GM04504 (cell line): ENCODE data around the gene STX8.
"Not testable (repeated sequence)": the region's sequence is repeated elsewhere in the genome, so short reads cannot be mapped to it uniquely, and the experiment has no call there.

Experiments
- DNase-seq: peaks from one replicate; pipeline ENCODE4 v3.0.0-alpha.2; 2012; ENCODE audit warnings: low read depth

Gene STX8

DNA sequence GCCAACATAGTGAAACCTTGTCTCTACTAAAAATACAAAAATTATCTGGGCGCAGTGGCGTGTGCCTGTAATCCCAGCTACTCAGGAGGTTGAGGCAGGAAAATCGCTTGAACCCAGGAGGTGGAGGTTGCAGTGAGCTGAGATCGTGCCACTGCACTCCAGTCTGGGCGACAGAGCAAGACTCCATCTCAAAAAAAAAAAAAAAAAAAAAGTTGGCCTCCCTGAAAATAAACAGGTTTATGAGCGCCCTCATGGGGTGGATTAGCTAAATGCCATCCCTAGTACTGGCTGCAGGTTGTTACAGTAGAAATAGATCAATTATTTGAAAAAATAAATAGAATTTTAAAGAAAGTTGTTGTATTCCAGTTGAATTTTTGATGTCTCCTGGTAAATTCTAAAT is 20.9 kb downstream of the STX8 start:
- DNase-seq, result not testable (repeated sequence)

DNA sequence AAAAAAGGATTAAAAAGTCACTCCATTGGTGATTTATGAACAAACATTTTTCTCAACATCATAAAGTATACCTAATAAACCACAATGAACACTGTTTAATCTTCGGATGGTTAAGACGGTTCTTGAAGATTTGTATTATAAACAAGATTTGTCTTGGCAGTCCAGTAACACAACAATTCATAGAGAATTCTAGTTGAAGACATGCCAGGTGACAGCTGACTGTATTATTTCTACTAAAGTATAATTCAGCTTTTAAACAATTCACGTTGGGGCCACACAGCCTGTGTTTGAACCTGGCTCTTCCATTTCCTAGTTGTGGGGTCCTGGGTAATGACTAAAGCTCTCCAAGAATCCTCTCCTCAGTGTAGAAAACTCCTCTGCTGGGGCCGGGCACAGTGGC is 22.0 kb downstream of the STX8 start:
- no peak for DNase-seq

DNA sequence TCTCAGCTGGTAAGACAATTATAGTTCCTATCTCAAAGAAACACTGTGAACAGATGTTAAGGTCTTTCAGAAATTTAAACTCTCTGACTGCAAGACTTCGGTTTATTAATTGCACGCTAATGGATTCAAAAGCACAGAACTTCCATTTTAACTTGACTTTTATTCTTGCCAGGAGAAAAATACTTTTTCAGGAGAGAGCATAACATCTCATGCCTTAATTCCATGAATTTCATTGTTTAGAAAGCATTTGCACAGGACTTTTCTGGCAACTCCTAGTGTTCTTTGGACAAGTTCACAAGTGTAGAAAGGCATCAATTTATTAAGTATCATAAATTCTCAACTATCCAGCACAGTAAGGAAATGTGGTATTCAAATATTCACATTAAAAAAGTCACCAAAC is 22.4 kb downstream of the STX8 start:
- no peak for DNase-seq

DNA sequence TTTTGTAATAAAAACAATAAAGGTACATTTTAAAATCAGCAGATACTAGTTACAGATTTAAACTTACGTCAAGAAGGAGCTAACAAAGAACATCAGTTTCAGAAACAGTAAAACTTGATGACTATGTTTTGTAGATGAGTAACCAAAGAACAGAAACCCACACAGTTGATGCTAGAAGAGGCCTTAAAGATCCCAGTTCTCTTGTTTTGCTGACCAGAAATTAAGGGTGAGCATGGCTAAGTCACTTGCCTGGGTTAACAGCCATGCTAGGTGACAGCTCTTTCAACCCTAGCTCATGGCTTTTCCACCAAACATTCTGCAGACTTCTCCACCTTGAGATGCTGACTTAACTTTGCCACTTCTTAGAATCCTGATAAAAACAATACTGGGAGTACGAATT is 26.4 kb downstream of the STX8 start:
- no peak for DNase-seq

DNA sequence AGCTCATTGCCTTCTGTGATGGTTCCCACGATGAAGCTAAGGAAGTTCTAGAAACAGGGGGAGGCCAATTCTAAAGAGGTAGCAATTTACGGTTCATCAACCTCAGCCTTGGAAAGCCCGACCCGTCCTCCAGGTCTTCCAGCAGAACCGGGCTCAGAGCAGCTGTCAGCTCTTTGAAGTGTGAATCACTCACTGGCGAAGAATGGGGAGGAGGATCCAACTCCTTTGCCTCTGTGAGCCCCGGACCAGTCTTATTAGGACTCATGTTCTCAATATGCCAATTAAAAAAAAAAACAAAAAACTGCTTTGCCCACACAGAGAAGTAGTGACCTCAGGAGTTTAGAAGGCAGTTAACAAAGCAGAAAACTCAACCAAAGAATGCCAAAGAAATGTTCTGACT is 31.4 kb downstream of the STX8 start:
- DNase-seq, result no peak

DNA sequence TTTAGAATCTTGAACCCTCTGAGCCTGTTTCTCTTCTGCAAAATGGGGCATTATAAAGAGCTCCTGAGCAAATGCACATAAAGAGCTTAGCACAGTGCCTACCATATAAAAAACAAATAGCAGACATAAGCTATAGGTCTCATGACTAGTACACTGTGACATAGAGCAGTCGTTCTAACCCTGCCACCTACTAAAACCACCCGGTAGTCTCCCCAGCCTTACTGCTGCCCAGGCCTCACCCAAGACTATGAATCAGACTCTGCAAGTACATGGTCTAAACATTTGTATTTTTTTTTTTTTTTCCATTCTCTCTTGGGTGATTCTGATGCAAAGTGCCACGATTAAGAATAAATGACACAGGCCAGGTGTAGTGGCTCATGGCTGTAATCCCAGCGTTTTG is 33.9 kb downstream of the STX8 start:
- no peak for DNase-seq

DNA sequence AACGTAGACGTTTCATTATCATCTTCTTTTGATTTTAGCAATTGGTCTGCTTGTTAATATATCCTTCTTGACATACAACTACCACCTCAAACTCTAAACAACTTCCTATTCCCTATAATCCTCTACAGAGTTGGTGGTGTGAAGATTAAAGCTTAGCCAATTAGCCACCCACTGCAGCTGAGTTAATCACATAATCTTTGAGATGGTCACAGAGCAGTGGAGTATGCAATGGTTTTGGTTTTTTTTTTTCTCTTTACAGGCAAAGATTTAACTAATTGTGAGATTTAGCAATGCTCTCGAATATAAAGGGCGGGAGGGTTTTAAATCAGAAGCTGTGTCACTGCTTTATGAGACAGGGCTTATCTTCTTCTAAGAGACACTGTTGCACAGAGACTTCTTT is 37.0 kb downstream of the STX8 start:
- no peak for DNase-seq

DNA sequence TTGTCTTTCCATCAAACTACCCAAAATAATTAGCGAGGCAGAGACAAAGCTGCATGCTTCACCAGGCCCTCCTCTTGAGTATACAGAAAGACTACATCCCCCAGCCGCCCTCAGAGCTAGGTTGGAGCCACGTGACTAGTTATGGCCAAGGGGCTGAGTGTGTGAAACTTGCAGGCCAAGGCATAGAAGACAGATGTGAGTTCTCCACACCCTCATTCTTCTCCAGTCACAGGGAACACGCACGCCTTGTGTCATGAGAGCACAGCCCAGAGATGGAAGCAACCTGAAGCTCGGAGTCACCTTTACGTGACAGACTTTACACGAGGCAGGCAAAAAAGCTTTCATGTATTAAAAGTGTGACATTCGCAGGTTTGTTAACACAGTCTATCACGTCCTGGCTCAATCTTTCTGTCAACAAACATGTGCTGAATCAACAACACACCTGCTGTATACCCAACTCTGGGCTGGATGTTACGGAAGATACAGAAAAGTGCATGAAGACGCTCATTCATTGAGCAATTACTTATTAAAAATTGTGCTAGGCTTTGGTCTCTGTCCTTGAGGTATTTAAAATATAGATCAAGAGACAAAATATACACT is 38.3 kb downstream of the STX8 start:
- DNase-seq, result no peak

DNA sequence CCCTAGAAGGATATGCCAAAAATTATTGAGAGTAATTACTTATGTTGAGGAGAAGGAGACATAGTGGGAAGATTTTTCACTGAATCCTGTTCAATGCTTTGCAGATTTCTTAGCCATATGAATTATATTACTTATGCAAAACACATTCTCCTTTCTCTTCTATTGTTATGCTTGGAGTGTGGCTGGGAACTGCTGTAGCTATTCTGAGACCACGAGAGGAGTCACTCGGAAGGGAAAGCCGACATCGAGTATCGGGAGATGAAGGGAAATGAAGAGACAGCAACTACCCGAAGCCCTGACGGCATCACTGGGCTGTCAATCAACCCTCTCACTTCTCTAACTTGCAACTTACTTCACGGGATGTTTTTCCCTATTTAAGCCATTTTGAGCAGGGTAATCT is 39.6 kb downstream of the STX8 start:
- no peak for DNase-seq

DNA sequence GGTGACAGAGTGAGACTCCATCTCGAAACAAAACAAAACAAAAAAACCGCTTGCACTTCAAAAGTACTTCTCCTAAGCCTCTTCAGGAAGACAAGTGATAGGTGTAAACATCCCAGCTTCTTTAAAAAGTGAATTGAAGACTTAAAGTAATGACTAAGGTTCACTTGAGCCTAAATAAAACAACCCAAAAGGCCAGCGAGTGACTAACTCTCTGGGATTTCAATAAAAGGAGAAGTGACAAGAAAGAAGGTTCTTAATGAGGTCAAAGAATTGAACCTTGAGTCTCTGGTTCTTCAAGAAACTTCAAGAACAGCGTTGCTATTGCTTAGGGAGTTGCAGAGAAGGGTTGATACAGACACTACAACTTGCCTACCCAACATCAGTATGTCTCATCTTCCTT is 42.2 kb downstream of the STX8 start:
- DNase-seq, result no peak

DNA sequence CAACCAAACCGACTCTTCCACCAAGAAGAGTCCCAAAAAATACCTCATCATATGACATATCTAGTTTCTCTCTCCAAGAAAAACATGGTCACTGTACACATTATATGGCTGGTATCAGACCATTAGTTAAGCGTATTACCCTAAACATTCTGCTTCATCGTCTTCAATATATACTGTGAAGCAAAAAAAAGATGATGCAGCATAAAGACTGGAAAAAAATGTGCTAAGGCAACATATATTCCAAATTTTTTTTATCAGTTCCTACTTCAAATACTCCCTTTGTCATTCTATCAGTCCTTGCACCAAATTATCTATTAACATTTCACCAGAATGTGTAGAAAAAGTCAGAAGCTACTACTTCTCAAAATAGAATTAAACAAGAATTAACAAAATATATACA is 42.9 kb downstream of the STX8 start:
- DNase-seq, result no peak

DNA sequence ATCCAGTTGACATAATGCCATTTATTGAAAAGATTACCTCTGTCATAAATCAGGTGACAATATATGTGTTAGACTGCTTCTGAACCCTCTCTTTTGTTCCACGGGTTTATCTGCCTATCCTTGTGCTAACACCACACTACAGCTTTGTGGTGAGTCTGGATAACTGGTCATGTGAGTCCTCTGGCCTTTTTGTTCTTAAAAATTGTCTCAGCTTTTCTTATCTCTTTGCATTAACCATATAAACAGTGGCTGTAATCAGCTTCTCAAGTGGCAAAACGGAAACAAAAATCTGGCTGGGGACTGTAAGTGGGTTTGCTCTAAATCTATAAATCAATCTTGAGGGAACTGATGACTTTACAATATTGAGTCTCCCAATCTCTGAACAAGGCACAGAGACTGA is 44.6 kb downstream of the STX8 start:
- DNase-seq, result no peak

DNA sequence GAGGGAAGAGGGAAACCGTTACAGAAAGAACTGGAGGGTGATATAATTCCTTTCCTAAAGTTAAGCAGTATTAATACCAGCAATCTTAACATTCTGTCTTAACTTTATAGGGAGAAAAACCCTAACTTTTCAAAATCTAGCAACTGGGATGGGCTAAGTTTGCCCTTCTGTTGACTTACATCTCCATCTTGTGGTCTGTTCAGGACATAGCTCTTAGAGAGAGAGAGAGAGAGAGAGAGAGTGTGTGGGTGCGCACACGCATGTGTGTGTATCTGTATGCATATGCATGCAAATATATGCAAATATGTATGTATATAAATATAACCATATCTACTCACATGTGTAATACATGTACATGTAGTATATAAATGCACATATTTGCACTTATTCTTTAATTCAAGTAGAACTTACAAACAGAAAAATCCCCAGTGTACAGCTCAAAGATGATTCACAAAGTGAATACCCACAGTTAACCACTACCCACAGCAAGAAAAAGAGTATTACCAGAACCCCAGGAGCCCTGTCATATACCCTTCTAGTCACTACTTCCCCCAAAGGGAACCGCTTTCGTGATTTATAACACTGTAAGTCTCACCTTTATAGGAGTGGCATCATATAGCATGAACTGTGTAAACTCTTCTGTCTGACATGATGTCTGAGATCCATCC is 46.5 kb downstream of the STX8 start:
- no peak for DNase-seq

DNA sequence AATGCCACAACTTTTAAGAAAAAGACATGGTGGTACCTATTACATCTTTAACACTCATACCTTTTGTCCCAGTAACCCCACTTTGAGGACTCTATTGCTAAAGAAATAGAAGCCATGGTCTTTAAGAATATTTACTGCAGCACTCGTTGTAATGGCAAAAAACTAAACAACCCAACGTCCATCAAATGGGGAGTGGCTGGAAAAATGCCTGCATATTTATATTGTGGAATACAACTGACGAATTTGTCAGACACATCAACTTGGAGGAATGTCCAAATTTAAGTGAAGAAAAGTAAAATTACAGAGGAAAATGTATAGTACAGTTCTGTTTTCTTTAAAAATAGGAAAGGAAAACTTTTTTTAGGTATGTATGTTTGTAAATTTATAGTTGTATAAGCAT is 47.8 kb downstream of the STX8 start:
- DNase-seq, result no peak

DNA sequence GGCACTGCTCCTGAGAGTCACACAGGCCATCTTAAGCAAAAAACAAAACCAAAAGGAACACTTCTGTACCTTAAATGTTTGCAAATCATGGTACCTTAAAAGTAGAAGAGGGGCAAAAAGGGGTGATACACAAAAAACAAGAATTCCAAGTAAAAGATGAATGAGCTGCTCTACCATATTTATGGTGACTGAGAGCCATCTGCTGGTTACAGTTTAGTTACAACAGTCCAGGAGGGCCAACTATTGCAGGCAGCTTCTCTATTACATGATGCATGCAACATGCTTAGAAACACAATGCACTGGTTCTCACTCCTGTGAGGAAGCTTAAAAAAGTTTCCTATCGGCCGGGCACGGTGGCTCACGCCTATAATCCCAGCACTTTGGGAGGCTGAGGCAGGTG is 53.5 kb downstream of the STX8 start:
- DNase-seq, result no peak

DNA sequence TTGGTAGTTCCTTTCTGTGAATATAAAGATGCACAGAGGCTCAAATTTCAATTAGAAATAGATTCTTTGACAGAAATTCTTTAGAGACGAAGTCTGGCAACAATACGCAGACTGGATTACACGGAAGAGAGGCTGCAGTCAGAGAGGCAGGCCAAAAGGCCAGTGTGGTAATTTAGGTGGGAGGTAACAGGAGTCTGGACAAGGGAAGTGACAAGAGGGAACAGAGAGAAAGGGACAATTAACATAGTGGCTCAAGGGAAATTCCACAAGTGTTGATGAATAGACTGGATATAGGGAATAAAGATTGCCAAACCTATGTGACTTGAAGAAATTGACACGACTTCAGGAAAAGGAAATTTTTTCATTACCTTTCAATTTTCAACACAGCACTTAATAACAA is 54.6 kb downstream of the STX8 start:
- DNase-seq, result no peak

DNA sequence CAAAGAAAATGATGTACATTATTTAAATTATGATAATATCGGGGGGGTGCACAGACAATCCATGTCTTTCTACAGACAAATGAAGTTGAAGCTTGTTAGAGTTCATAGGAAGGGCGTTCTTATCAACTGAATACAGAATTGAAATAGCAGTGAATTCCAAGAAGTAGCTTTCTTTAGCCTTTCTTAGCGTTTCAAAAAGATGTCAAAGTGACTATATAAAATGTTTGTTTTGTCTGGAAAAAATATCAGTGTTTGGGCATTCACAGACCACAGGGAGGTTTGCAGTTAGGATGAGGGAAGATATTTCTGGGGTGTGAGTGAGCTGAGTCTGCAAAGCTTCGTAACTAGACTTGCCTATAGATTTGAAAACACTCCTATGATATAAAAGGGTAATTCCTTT is 55.0 kb downstream of the STX8 start:
- DNase-seq, result no peak

DNA sequence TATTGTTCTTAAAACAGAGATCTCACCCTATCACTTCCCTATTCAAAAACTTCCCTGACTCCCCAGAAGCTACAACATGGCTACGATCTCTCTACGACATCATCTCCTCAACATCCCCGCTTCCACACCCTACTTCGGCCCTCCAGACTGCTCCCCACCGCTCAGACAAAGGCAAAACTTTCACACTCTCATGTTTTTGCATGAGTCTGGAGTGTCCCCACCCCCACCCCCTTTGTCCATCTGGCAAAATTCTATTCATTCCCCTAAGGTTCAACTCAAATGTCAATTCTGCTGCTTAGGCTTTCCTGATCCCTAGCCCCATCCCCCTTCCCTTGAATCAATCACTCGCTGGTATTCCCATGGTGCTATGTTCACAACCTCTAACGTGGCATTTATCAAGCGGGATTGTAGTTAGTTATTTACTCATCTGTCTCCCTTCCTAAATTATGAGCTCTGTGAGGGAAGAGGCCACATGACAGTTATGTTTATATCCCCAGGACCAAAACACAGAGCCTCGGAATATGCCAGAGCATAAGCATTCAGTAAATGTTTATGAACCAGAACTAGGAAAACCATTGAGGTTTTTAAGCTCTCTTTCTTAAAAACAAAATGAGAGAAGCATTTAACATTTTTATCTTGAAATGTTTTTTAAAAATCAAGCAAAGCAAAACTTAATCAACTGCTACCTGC is 55.9 kb downstream of the STX8 start:
- no peak for DNase-seq

DNA sequence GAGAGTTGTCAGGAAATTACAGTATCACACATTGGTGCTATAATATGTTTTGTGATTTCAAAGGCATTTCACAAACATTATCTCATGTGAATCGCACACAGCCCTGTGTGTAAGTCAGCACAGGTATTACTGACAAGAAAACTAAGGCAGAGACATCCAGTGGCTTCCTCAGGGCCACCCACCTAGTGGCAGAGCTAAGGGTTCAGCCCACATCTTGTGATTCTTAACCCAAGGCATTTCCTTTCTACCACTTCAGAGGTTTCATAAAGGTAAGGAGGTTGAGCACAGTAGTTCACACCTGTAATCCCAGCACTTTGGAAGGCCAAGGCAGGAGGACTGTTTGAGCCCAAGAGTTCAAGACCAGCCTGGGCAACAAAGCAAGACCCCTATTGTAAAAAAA is 58.2 kb downstream of the STX8 start:
- no peak for DNase-seq

DNA sequence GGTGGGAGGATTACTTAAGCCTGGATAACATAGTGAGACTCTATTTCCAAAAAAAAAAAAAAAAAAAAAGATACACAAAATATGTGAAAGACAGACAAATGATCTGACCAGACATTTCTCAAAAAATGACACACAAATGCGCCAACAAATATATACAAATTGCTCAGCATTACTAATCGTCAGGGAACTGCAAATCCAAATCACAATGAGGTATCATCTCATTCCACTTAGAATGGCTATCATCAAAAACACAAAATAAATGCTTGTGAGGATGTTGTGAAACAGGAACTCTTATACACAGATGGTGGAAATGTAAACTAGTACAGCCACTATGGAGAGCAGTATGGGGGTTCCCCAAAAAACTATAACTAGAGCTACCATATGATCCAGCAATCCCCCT is 62.4 kb downstream of the STX8 start:
- no peak for DNase-seq

DNA sequence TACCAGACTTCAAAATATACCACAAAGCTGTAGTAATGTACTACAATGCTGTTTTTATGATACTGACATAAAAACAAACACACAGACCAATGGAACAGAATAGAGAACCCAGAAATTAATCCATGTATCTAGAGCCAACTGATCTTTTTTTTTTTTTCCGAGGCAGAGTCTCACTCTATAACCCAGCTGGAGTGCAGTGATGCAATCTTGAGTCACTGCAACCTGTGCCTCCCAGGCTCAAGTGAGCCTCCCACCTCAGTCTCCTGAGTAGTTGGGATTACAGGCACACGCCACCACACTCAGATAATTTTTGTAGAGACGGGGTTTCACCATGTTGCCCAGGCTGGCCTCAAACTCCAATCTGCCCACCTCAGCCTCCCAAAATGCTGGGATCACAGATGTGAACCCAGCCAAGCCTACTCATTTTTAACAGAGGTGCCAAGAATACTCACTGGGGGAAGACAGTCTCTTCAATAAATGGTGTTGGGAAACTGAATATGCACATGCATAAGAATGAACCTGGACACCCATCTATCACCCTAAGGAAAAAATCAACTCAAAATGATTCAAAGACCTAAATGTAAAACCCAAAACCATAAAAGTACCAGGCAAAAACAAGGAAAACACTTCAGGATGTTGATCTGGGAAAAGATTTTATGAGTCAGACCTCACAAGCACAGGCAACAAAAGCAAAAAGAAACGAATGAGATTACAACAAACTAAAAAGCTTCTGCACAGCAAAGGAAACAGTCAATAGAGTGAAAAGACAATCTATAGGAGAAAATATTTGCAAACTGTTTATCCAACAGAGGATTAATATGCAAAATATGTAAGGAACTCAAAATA is 63.1 kb downstream of the STX8 start:
- no peak for DNase-seq

DNA sequence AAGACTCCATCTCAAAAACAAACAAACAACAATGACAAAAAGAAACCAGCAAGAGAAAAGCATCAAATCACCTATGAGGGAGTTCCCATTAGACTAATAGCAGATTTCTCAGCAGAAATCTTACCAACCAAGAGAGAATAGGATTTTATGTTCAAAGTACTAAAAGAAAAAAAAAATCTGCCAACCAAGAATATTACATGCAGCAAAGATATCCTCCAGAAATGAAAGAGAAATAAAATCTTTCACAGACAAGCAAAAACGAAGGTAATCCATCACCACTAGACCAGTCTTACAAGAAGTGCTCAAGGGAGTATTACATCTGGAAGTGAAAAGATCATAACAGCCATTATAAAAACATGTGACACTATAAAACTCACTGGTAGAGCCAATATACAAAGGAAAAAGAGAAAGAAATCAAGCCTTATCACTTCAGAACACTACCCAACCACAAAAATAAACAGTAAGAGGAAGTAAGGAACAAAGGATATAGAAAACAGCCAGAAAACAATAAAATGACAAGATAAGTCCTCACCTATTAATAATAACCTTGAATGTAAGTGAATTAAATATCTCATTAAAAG is 66.3 kb downstream of the STX8 start:
- no peak for DNase-seq

DNA sequence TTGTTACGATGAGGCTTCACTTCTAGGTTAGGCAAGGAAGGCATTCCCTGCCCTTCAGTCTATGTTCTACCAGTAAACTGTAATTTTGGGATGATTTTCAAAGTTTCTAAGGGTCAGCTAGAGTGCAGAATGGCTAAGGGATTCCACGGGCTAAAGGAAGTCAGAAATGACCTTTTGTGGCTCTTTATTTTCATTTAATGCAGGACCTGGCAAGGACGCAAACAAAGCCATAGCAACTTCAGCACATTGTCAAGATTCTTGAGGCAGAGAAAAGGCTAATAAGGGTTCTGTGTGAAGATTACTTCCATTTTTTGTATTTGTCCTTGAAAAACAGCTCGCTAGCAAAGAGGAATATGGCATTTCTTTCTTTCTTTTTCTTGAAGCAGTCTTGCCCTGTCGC is 76.6 kb downstream of the STX8 start:
- DNase-seq, result no peak
